Peyer's patch (tissue), 4 donors: ENCODE results near the gene CATSPERE. TPM values are rescaled to one million over a fixed set of nuclear protein-coding genes. Genes with fewer than 3 reads are reported as not detected.

Source experiments
- DNase-seq, 3 donors: peaks; one replicate each; pipeline ENCODE4 v3.0.0-alpha.2; 2017 to 2019
- H3K27ac ChIP-seq, 4 donors: fragments of 200-600 bp; sonication (generic); one replicate each; pipeline ENCODE4 v1.5.1; 2016 to 2019
- H3K27me3 ChIP-seq, 2 donors: fragments of 200-600 bp; sonication (generic); one replicate each; pipeline ENCODE4 v1.5.1; 2019
- H3K36me3 ChIP-seq, 3 donors: fragments of 200-600 bp; sonication (generic); one replicate each; pipeline ENCODE4 v1.5.1; 2016 to 2019
- H3K4me1 ChIP-seq, 4 donors: fragments of 200-600 bp; sonication (generic); one replicate each; pipeline ENCODE4 v1.5.1; 2016 to 2019
- H3K4me3 ChIP-seq, 4 donors: fragments of 200-600 bp; sonication (generic); 1 replicate in 3 of 4; 2 replicates in 1 of 4; pipeline ENCODE4 v1.5.1; 2016 to 2019; ENCODE audit warnings: mild to moderate bottlenecking in 1 of 4
- H3K9me3 ChIP-seq, 4 donors: fragments of 200-600 bp; sonication (generic); one replicate each; pipeline ENCODE4 v1.5.1; 2016 to 2019; ENCODE audit warnings: mild to moderate bottlenecking in 1 of 4
- POLR2A ChIP-seq, 2 donors: fragments of 450-650 bp; IDR thresholded peaks; one replicate each; pipeline ENCODE4 v1.5.1; 2017; ENCODE audit warnings: antibody characterized with exemption in 2 of 2, mild to moderate bottlenecking in 2 of 2, moderate library complexity in 2 of 2
- total RNA-seq, 4 donors: library from RNA; depleted of rRNA; stranded (reverse); fragments of >200 nt; gene quantifications; one replicate each; pipeline ENCODE4 v1.1.0, GENCODE V29; 2016
- TF ChIP-seq, protein P1 (sequence below), 6 experiments: fragments of 450-650 bp in 4 of 6; fragments of 200-600 bp in 2 of 6; sonication (generic) in 1 of 6; IDR thresholded peaks; one replicate each; pipeline ENCODE4 v1.5.1; 2017 to 2019; ENCODE audit warnings: antibody characterized with exemption in 6 of 6, mild to moderate bottlenecking in 3 of 6, moderate library complexity in 1 of 6

The CATSPERE gene
- total RNA-seq, 4 donors from 2014 or later, result 0.18 to 9.3 (median 1.2) TPM; not detected in 1

DNA sequence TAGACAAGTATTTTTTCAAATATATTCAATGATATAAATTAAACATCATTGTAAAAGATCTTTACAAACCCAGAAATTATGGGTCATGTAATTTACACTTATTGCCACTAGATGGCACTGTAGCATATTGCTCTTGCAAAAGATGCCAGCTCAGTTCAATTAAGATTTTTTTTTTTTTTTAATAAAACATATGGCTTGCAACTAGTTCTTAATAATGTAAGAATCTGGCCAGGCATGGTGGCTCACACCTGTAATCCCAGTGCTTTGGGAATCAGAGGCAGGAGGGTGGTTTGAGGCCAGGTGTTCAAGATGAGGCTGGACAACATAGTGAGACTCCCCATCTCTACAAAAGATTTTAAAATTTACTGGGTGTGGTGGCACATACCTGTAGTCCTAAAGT lies 142.4 kb downstream of the CATSPERE start:
- H3K4me3 ChIP-seq, result no peak overlapping the region
- H3K9me3 ChIP-seq, result no peaks in the 10 kb centered on the region
- no peak for TF ChIP-seq POLR2A (IDR thresholded peaks at IDR 0.05)
- TF ChIP-seq, protein P1, sequence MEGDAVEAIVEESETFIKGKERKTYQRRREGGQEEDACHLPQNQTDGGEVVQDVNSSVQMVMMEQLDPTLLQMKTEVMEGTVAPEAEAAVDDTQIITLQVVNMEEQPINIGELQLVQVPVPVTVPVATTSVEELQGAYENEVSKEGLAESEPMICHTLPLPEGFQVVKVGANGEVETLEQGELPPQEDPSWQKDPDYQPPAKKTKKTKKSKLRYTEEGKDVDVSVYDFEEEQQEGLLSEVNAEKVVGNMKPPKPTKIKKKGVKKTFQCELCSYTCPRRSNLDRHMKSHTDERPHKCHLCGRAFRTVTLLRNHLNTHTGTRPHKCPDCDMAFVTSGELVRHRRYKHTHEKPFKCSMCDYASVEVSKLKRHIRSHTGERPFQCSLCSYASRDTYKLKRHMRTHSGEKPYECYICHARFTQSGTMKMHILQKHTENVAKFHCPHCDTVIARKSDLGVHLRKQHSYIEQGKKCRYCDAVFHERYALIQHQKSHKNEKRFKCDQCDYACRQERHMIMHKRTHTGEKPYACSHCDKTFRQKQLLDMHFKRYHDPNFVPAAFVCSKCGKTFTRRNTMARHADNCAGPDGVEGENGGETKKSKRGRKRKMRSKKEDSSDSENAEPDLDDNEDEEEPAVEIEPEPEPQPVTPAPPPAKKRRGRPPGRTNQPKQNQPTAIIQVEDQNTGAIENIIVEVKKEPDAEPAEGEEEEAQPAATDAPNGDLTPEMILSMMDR (IDR thresholded peaks at IDR 0.05), result peak; percentile 75 to 95 (median 84)
- no peak overlapping the region for H3K27ac ChIP-seq
- H3K4me1 ChIP-seq, result no peaks in the 10 kb centered on the region
- no peaks in the 10 kb centered on the region for H3K36me3 ChIP-seq
- H3K27me3 ChIP-seq, result no peaks in the 10 kb centered on the region
- no peak for DNase-seq

DNA sequence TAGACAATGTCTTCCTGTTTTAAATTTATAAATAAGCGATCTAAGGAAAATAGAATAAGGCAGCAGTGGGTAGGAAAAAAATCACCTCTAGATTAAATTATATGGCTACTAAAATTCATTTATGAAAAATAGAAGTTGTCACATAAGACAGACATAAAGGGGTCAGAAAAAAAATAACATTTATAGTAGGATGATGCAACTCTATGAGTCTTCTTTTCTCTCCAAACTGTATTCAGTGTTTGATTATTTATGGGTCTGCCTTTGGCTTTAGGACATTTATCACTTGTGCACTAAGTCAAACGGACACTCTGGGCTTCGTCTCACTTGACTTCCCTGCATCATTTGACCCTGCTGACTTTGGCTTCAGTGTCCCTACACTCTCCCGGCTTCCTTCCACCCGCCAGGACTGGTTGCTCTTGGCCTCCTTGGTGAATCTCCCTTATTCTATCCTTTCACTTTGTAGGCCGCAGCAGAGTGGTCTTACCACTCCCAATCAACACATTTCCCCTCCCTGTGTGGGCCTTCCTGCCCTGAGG lies 144.8 kb downstream of the CATSPERE start:
- Histone ChIP-seq H3K27me3 (no peaks in the 10 kb centered on the region), H3K4me3 (no peak overlapping the region), H3K9me3 (no peaks in the 10 kb centered on the region), H3K36me3 (no peaks in the 10 kb centered on the region), H3K4me1 (no peaks in the 10 kb centered on the region), H3K27ac (no peak overlapping the region)
- TF ChIP-seq POLR2A (IDR thresholded peaks at IDR 0.05), result no peak
- no peak for DNase-seq

DNA sequence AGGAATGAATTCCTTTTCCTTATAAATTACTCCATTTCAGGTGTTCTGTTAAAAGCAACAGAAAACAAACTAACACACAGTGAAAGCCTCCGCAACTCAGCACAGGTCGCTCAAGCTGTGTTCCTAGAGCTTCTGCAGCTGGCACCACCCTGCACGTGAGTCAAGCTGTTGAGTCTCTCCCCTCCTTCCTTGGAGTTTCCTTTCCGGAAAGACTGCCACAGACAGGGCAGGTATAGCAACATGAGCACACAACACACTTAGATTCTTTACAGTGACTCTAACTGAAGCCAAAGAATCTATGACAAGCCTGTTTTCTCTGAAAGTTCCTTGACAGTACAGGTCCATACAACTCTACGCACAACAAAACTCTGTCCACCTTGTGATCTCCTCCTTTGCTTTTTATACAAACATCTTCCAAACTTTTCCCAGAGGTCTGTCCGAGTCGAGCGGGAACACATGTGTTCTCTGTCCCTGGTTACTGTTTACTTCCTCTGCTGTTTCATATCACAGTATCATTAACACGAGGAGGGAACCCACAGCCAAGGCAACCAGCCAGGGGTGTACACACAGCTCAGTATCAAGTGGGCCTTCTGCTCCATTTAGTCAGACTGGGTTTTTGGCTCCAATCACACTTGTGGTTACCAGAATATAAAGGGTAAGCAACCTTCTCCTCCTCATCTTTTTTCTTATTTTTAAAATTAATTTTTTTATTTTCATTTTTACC lies 153.2 kb downstream of the CATSPERE start:
- no peaks in the 10 kb centered on the region for H3K27me3 ChIP-seq
- no peaks in the 10 kb centered on the region for H3K9me3 ChIP-seq
- DNase-seq, result no peak
- TF ChIP-seq, protein P1 (IDR thresholded peaks at IDR 0.05), result no peak
- TF ChIP-seq POLR2A (IDR thresholded peaks at IDR 0.05), result no peak
- no peak overlapping the region for H3K27ac ChIP-seq
- H3K4me3 ChIP-seq, result no peak overlapping the region
- no peaks in the 10 kb centered on the region for H3K36me3 ChIP-seq
- H3K4me1 ChIP-seq, result no peaks in the 10 kb centered on the region

DNA sequence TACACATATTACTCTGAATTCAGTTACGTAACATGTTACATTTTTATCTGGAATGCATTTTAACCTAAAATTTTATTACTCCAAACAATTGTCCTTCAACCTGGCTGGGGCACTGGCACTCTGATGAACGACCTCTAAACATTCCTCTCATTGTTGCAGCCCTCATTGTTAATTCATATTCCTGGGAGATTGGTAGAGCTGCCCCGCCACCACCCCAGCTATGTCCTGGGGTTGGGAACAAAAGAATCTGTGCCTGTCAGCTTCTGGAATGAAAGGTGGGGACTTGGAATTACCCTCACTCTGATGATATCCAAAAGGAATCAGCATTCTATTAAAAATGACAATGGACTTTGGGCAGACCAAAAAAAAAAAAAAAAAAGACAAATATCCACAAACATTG lies 153.8 kb downstream of the CATSPERE start:
- no peak for DNase-seq
- no peaks in the 10 kb centered on the region for H3K27me3 ChIP-seq
- H3K9me3 ChIP-seq, result no peaks in the 10 kb centered on the region
- no peak for TF ChIP-seq POLR2A (IDR thresholded peaks at IDR 0.05)
- TF ChIP-seq, protein P1 (IDR thresholded peaks at IDR 0.05), result no peak
- H3K4me3 ChIP-seq, result no peak overlapping the region
- H3K27ac ChIP-seq, result no peak overlapping the region
- no peaks in the 10 kb centered on the region for H3K4me1 ChIP-seq
- H3K36me3 ChIP-seq, result no peaks in the 10 kb centered on the region

DNA sequence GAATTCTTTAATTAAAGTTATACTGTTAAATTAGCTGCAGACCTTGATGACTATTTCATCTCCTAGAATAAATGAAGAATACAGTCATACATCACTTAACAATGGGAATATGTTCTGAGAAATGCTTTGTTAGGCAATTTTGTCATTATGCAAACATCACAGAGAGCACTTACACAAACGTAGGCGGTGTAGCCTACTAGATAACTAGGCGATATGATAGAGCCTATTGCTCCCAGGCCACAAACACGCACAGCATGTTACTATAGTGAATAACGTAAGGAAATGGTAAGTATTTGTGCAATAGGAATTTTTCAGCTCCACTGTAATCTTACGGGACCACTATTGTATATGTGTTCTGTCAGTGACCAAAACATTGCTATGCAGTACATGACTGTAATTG lies 154.2 kb downstream of the CATSPERE start:
- Histone ChIP-seq H3K27me3 (no peaks in the 10 kb centered on the region), H3K27ac (no peak overlapping the region), H3K9me3 (no peaks in the 10 kb centered on the region), H3K36me3 (no peaks in the 10 kb centered on the region), H3K4me1 (no peaks in the 10 kb centered on the region), H3K4me3 (no peak overlapping the region)
- DNase-seq, result no peak
- no peak for TF ChIP-seq POLR2A (IDR thresholded peaks at IDR 0.05)

DNA sequence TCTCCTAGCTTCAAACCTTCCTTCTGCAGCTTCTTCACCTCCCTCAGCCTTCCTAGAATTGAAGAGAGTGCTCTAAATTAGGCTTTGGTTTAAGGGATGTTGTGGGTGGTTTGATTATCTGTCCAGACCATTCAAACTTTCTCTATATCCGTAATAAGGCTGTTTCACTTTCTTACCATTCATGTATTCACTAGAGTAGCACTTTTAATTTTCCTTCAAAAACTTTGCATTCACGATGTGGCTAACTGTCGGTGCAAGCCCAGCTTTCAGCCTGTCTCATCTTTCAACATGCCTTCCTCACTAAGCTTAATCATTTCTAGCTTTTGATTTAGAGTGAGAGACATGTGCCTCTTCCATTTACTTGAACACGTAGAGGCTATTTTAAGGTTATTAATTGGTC lies 165.6 kb downstream of the CATSPERE start:
- no peaks in the 10 kb centered on the region for H3K27me3 ChIP-seq
- no peak overlapping the region for H3K27ac ChIP-seq
- TF ChIP-seq POLR2A (IDR thresholded peaks at IDR 0.05), result no peak
- TF ChIP-seq, protein P1 (IDR thresholded peaks at IDR 0.05), result no peak
- no peak for DNase-seq
- no peaks in the 10 kb centered on the region for H3K4me1 ChIP-seq
- no peak overlapping the region for H3K4me3 ChIP-seq
- H3K36me3 ChIP-seq, result no peaks in the 10 kb centered on the region
- no peaks in the 10 kb centered on the region for H3K9me3 ChIP-seq
